HepG2 (cell line): Measurements from ENCODE around the gene DLG4. TPM values are rescaled to one million over a fixed set of nuclear protein-coding genes. Genes with fewer than 3 reads are reported as not detected.

Source experiments
- CCDC6 ChIP-seq: sonication (generic); formaldehyde crosslinking; IDR thresholded peaks from 2 replicates; pipeline ENCODE4 v1.8.1; 2022; ENCODE audit warnings: mild to moderate bottlenecking, missing genetic modification reagents, moderate library complexity
- JUNB ChIP-seq: sonication (generic); formaldehyde crosslinking; IDR thresholded peaks from 2 replicates; pipeline ENCODE4 v1.8.0; 2022; ENCODE audit warnings: missing genetic modification reagents, mild to moderate bottlenecking, borderline replicate concordance
- JUND ChIP-seq: sonication (generic); formaldehyde crosslinking; IDR thresholded peaks from 2 replicates; pipeline ENCODE4 v1.8.0; 2022; ENCODE audit warnings: mild to moderate bottlenecking, missing genetic modification reagents
- LCORL ChIP-seq, 2 experiments: fragments of 450-650 bp in 1 of 2; sonication (generic) in 1 of 2; formaldehyde crosslinking in 1 of 2; IDR thresholded peaks; 2 replicates each; pipeline versions ENCODE4 v1.5.0 to v1.6.1; 2017 to 2020; ENCODE audit warnings: antibody characterized with exemption in 1 of 2, missing genetic modification reagents in 1 of 2
- PTBP1 ChIP-seq: fragments of 200-400 bp; formaldehyde crosslinking; IDR thresholded peaks from 2 replicates; pipeline ENCODE4 v1.6.1; 2018; ENCODE audit warnings: low read length, low read depth; ENCODE audit not compliant: poor library complexity, severe bottlenecking
- RAD51 ChIP-seq: fragments of 450-650 bp; IDR thresholded peaks from 2 replicates; pipeline ENCODE4 v1.6.1; 2016; ENCODE audit warnings: borderline replicate concordance
- RARA ChIP-seq: IDR thresholded peaks from 2 replicates; pipeline ENCODE4 v1.6.1; 2016; ENCODE audit warnings: missing genetic modification reagents, missing compliant biosample characterization
- RORA ChIP-seq: sonication (generic); formaldehyde crosslinking; IDR thresholded peaks from 2 replicates; pipeline ENCODE4 v1.5.0; 2020; ENCODE audit warnings: mild to moderate bottlenecking, missing genetic modification reagents, moderate library complexity
- TBL1XR1 ChIP-seq: fragments of 150-350 bp; IDR thresholded peaks from 2 replicates; pipeline ENCODE4 v1.6.1; 2014; ENCODE audit warnings: borderline replicate concordance, low read length; ENCODE audit not compliant: partially characterized antibody
- TCF12 ChIP-seq, 2 experiments: fragments of 450-650 bp in 1 of 2; sonication (generic) in 1 of 2; formaldehyde crosslinking in 1 of 2; IDR thresholded peaks; 2 replicates each; pipeline versions ENCODE4 v1.6.1 to v1.8.0; 2017 to 2022; ENCODE audit warnings: antibody characterized with exemption in 1 of 2, mild to moderate bottlenecking in 1 of 2, missing genetic modification reagents in 1 of 2, moderate library complexity in 1 of 2
- ZBTB42 ChIP-seq: sonication (generic); formaldehyde crosslinking; IDR thresholded peaks from 2 replicates; pipeline ENCODE4 v1.5.0; 2020; ENCODE audit warnings: mild to moderate bottlenecking, missing genetic modification reagents
- ZMYM4 ChIP-seq: sonication (generic); formaldehyde crosslinking; IDR thresholded peaks from 2 replicates; pipeline ENCODE4 v1.8.1; 2023; ENCODE audit warnings: mild to moderate bottlenecking, missing genetic modification reagents
- ZNF34 ChIP-seq: sonication (generic); formaldehyde crosslinking; IDR thresholded peaks from 2 replicates; pipeline ENCODE4 v1.4.0; 2020; ENCODE audit warnings: mild to moderate bottlenecking, missing genetic modification reagents, borderline replicate concordance
- ZNF383 ChIP-seq: sonication (generic); formaldehyde crosslinking; IDR thresholded peaks from 2 replicates; pipeline ENCODE4 v1.4.0; 2020; ENCODE audit warnings: missing genetic modification reagents, mild to moderate bottlenecking, borderline replicate concordance
- ZNF619 ChIP-seq: sonication (generic); formaldehyde crosslinking; IDR thresholded peaks from 2 replicates; pipeline ENCODE4 v1.4.0; 2020; ENCODE audit warnings: mild to moderate bottlenecking, missing genetic modification reagents
- ZNF75D ChIP-seq: sonication (generic); formaldehyde crosslinking; IDR thresholded peaks from 2 replicates; pipeline ENCODE4 v1.8.1; 2023; ENCODE audit warnings: missing genetic modification reagents, mild to moderate bottlenecking, borderline replicate concordance
- polyA plus RNA-seq, 8 experiments: library from polyadenylated mRNA; depleted of rRNA in 3 of 8; stranded (reverse) in 7 of 8; unstranded in 1 of 8; fragments of >200 nt; fragmentation: Illumina TruSeq in 4 of 8; extraction: Trizol in 4 of 8; gene quantifications; 2 replicates each; pipeline versions ENCODE4 v1.2.1 to v1.2.3, GENCODE V29; 2011 to 2016; ENCODE audit warnings: low read depth in 4 of 8, missing spikeins in 1 of 8, mixed read lengths in 1 of 8; ENCODE audit not compliant: insufficient read depth in 1 of 8
- total RNA-seq, 5 experiments: library from RNA; depleted of rRNA; stranded (reverse); fragments of >200 nt; fragmentation: Illumina TruSeq; extraction: Trizol; gene quantifications; 2 replicates each; pipeline ENCODE4 v1.2.3, GENCODE V29; 2016; ENCODE audit warnings: low read depth in 1 of 5
- TF ChIP-seq, protein P1 (sequence below), 2 experiments: IDR thresholded peaks; 2 replicates each; pipeline ENCODE4 v1.6.1; 2011 to 2012; ENCODE audit warnings: low read length in 2 of 2, borderline replicate concordance in 1 of 2, low read depth in 1 of 2, mild to moderate bottlenecking in 1 of 2, moderate library complexity in 1 of 2
- TF ChIP-seq, protein P2 (sequence below): sonication (generic); formaldehyde crosslinking; IDR thresholded peaks from 2 replicates; pipeline ENCODE4 v1.8.0; 2022; ENCODE audit warnings: mild to moderate bottlenecking, missing genetic modification reagents, borderline replicate concordance
- TF ChIP-seq, protein P3 (sequence below): sonication (generic); formaldehyde crosslinking; IDR thresholded peaks from 2 replicates; pipeline ENCODE4 v1.8.1; 2023; ENCODE audit warnings: missing genetic modification reagents, mild to moderate bottlenecking, borderline replicate concordance
- TF ChIP-seq, protein P4 (sequence below): sonication (generic); formaldehyde crosslinking; IDR thresholded peaks from 2 replicates; pipeline ENCODE4 v1.4.0; 2020; ENCODE audit warnings: missing genetic modification reagents, mild to moderate bottlenecking, borderline replicate concordance

The DLG4 gene
- total and polyA plus RNA-seq, 2 of the 13 experiments (the other 11 are each of a cell fraction or from before 2014, with no cell fraction given): 0.71 to 4.3 TPM

DNA sequence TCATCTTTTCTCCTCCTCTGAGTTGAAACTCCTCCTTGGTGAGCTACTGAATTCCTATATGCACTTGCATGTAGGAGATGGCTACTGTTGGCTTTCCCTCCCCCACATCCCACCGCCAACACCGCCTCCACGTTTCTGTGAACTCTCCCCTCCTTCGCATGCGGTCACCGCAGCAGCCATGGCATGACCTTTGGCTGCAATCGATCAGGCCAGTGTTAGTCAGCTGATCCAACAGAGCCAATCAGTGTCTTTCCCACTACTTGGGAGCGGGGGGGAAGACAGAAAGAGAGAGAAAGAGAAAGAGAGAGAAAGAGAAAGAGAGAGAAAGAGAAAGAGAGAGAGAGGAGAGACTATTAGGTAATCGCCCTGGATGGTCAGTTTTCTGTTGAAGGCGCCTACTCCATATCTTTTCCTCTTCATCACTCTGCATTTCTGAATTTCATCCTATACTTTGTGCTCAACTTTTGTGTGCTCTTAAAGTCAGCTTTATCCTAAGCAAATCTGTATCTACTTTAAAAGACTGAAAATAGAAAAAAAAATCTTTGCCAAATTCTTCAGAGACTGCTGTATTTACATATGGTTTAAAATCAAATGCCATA is 63.2 kb downstream of the DLG4 start (continued):
- TF ChIP-seq, protein P1, sequence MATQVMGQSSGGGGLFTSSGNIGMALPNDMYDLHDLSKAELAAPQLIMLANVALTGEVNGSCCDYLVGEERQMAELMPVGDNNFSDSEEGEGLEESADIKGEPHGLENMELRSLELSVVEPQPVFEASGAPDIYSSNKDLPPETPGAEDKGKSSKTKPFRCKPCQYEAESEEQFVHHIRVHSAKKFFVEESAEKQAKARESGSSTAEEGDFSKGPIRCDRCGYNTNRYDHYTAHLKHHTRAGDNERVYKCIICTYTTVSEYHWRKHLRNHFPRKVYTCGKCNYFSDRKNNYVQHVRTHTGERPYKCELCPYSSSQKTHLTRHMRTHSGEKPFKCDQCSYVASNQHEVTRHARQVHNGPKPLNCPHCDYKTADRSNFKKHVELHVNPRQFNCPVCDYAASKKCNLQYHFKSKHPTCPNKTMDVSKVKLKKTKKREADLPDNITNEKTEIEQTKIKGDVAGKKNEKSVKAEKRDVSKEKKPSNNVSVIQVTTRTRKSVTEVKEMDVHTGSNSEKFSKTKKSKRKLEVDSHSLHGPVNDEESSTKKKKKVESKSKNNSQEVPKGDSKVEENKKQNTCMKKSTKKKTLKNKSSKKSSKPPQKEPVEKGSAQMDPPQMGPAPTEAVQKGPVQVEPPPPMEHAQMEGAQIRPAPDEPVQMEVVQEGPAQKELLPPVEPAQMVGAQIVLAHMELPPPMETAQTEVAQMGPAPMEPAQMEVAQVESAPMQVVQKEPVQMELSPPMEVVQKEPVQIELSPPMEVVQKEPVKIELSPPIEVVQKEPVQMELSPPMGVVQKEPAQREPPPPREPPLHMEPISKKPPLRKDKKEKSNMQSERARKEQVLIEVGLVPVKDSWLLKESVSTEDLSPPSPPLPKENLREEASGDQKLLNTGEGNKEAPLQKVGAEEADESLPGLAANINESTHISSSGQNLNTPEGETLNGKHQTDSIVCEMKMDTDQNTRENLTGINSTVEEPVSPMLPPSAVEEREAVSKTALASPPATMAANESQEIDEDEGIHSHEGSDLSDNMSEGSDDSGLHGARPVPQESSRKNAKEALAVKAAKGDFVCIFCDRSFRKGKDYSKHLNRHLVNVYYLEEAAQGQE (IDR thresholded peaks at IDR 0.05; ENCODE audit: borderline replicate concordance in 1 of 2, low read depth in 1 of 2, low read length in 2 of 2): no peak
- TF ChIP-seq, protein P2, sequence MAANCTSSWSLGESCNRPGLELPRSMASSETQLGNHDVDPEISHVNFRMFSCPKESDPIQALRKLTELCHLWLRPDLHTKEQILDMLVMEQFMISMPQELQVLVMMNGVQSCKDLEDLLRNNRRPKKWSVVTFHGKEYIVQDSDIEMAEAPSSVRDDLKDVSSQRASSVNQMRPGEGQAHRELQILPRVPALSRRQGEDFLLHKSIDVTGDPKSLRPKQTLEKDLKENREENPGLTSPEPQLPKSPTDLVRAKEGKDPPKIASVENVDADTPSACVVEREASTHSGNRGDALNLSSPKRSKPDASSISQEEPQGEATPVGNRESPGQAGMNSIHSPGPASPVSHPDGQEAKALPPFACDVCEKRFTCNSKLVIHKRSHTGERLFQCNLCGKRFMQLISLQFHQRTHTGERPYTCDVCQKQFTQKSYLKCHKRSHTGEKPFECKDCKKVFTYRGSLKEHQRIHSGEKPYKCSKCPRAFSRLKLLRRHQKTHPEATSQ (CRISPR knock-in tag): peak; percentile 99; the same call in 1 of the 2 replicates
- TF ChIP-seq ZBTB42 (no peak), ZMYM4 (CRISPR knock-in tag) (peak; percentile 99), RAD51 (peak; percentile 72), TCF12 (IDR thresholded peaks at IDR 0.05) (no peak), TCF12 (CRISPR knock-in tag; IDR thresholded peaks at IDR 0.05) (peak; percentile 73; the same call in 1 of the 2 replicates), JUND (CRISPR knock-in tag) (peak; percentile 77), ZNF75D (CRISPR knock-in tag) (peak; percentile 88; the same call in 1 of the 2 replicates), CCDC6 (peak; percentile 79), LCORL (IDR thresholded peaks at IDR 0.05) (no peak), LCORL (CRISPR knock-in tag; IDR thresholded peaks at IDR 0.05) (no peak; the same call in 1 of the 2 replicates), JUNB (CRISPR knock-in tag) (peak; percentile 94), ZNF34 (CRISPR knock-in tag) (0 out of 2 replicates have a peak, but pooled peaks have one; percentile 74), ZNF619 (CRISPR knock-in tag) (no peak), PTBP1 (no peak), RARA (peak; percentile 92), RORA (CRISPR knock-in tag) (no peak), ZNF383 (CRISPR knock-in tag) (no peak), TBL1XR1 (peak; percentile 75)
- TF ChIP-seq, protein P3, sequence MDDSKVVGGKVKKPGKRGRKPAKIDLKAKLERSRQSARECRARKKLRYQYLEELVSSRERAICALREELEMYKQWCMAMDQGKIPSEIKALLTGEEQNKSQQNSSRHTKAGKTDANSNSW: 0 out of 2 replicates have a peak, but pooled peaks have one; percentile 73
- TF ChIP-seq, protein P4, sequence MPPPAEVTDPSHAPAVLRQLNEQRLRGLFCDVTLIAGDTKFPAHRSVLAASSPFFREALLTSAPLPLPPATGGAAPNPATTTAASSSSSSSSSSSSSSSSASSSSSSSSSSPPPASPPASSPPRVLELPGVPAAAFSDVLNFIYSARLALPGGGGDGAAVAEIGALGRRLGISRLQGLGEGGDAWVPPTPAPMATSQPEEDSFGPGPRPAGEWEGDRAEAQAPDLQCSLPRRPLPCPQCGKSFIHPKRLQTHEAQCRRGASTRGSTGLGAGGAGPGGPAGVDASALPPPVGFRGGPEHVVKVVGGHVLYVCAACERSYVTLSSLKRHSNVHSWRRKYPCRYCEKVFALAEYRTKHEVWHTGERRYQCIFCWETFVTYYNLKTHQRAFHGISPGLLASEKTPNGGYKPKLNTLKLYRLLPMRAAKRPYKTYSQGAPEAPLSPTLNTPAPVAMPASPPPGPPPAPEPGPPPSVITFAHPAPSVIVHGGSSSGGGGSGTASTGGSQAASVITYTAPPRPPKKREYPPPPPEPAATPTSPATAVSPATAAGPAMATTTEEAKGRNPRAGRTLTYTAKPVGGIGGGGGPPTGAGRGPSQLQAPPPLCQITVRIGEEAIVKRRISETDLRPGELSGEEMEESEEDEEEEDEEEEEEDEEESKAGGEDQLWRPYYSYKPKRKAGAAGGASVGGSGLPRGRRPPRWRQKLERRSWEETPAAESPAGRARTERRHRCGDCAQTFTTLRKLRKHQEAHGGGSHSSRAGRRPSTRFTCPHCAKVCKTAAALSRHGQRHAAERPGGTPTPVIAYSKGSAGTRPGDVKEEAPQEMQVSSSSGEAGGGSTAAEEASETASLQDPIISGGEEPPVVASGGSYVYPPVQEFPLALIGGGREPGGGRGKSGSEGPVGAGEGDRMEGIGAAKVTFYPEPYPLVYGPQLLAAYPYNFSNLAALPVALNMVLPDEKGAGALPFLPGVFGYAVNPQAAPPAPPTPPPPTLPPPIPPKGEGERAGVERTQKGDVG (CRISPR knock-in tag): peak; percentile 83; the same call in 1 of the 2 replicates
